GM20000 (cell line): ENCODE results near the gene SLC45A3.

Experiments
- DNase-seq: peaks from one replicate; pipeline ENCODE4 v3.0.0; 2012; ENCODE audit warnings: low spot score
- CTCF ChIP-seq: IDR thresholded peaks from 2 replicates; pipeline ENCODE4 v1.5.1; 2012; ENCODE audit warnings: mild to moderate bottlenecking, control low read depth; ENCODE audit errors: extremely low read depth, missing control alignments

SLC45A3 gene

GRCh38 chr1:205687242-205687641, 6.9 kb upstream of the SLC45A3 start:
- no peak for TF ChIP-seq CTCF
- no peak for DNase-seq

- TF ChIP-seq CTCF, result no peak
- no peak for DNase-seq
Measured at GRCh38 chr1:205681364-205681763, 1.1 kb upstream of the SLC45A3 start.

- no peak for DNase-seq
- TF ChIP-seq CTCF, result no peak
Measured at GRCh38 chr1:205678286-205679111, 1.8 kb downstream of the SLC45A3 start.

- DNase-seq, result no peak
- no peak for TF ChIP-seq CTCF
Measured at GRCh38 chr1:205677167-205677566, 3.1 kb downstream of the SLC45A3 start.

GRCh38 chr1:205676597-205676996, 3.7 kb downstream of the SLC45A3 start:
- DNase-seq, result no peak
- no peak for TF ChIP-seq CTCF

GRCh38 chr1:205676002-205676401, 4.3 kb downstream of the SLC45A3 start:
- no peak for TF ChIP-seq CTCF
- no peak for DNase-seq

- DNase-seq, result no peak
- no peak for TF ChIP-seq CTCF
Measured at GRCh38 chr1:205675247-205675646, 5.1 kb downstream of the SLC45A3 start.
